HL-60 (cell line): ENCODE measurements around the gene EZH1.

Source experiments
- DNase-seq, 2 experiments: peaks; one replicate each; pipeline ENCODE4 v3.0.0-alpha.2; 2010 to 2020; ENCODE audit warnings: low read depth in 1 of 2, low spot score in 1 of 2
- H3K27ac ChIP-seq: fragments of 250-450 bp; sonication (Bioruptor Pico); replicated peaks from 2 replicates; pipeline ENCODE4 v1.5.1; 2020; ENCODE audit warnings: mild to moderate bottlenecking, moderate library complexity
- H3K27me3 ChIP-seq: fragments of 250-450 bp; sonication (Bioruptor Pico); 2 replicates; pipeline ENCODE4 v1.5.1; 2021; ENCODE audit warnings: mild to moderate bottlenecking, moderate library complexity; ENCODE audit not compliant: insufficient read depth, poor library complexity, severe bottlenecking
- H3K4me3 ChIP-seq: replicated peaks from 2 replicates; pipeline ENCODE4 v1.5.1; 2011; ENCODE audit warnings: mild to moderate bottlenecking, control low read depth, low read length; ENCODE audit not compliant: insufficient read depth
- CTCF ChIP-seq: IDR thresholded peaks from one replicate; pipeline ENCODE4 v1.5.1; 2011; ENCODE audit warnings: low read length, control low read depth, inconsistent platforms; ENCODE audit not compliant: insufficient read depth
- GABPA ChIP-seq: IDR thresholded peaks from 2 replicates; pipeline ENCODE4 v1.6.1; 2012; ENCODE audit warnings: low read depth
- POLR2AphosphoS5 ChIP-seq: IDR thresholded peaks from 2 replicates; pipeline ENCODE4 v1.6.1; 2012; ENCODE audit warnings: low read depth
- REST ChIP-seq: IDR thresholded peaks from 2 replicates; pipeline ENCODE4 v1.6.1; 2012; ENCODE audit warnings: low read depth; ENCODE audit not compliant: insufficient replicate concordance
- SPI1 ChIP-seq: IDR thresholded peaks from 2 replicates; pipeline ENCODE4 v1.6.1; 2012; ENCODE audit warnings: low read depth, mild to moderate bottlenecking, borderline replicate concordance

Gene EZH1

GRCh38 chr17:42704490-42704836, 40.4 kb downstream of the EZH1 start:
- H3K4me3 ChIP-seq = no peak overlapping the region
- TF ChIP-seq GABPA (no peak), CTCF (no peak), POLR2AphosphoS5 (no peak)
- no peak overlapping the region for H3K27ac ChIP-seq
- DNase-seq = no peak
- no peaks in the 10 kb centered on the region for H3K27me3 ChIP-seq

GRCh38 chr17:42702446-42702845, 42.4 kb downstream of the EZH1 start:
- no peak overlapping the region for H3K27ac ChIP-seq
- H3K4me3 ChIP-seq = no peak overlapping the region
- DNase-seq = no peak
- no peaks in the 10 kb centered on the region for H3K27me3 ChIP-seq
- TF ChIP-seq POLR2AphosphoS5 (no peak), REST (no peak), GABPA (no peak), SPI1 (no peak), CTCF (no peak)

GRCh38 chr17:42700586-42701289, 44.1 kb downstream of the EZH1 start:
- no peak for DNase-seq
- no peaks in the 10 kb centered on the region for H3K27me3 ChIP-seq
- TF ChIP-seq CTCF (no peak), POLR2AphosphoS5 (no peak), GABPA (no peak), REST (no peak), SPI1 (no peak)

GRCh38 chr17:42699415-42699740, 45.5 kb downstream of the EZH1 start:
- no peak for DNase-seq
- H3K4me3 ChIP-seq = no peak overlapping the region
- H3K27me3 ChIP-seq = no peaks in the 10 kb centered on the region
- TF ChIP-seq SPI1 = no peak
- no peak for TF ChIP-seq REST
- TF ChIP-seq GABPA = no peak
- TF ChIP-seq CTCF = no peak
- TF ChIP-seq POLR2AphosphoS5 = no peak
- H3K27ac ChIP-seq = no peak overlapping the region

More at GRCh38 chr17:42700586-42701289, 44.1 kb downstream of the EZH1 start:
- no peak overlapping the region for H3K4me3 ChIP-seq
- H3K27ac ChIP-seq = no peak overlapping the region
